CD14-positive monocyte (primary cell): ENCODE measurements around the gene SSR1. TPM values are rescaled to one million over a fixed set of nuclear protein-coding genes. Genes with fewer than 3 reads are reported as not detected.

Experiments used
- DNase-seq, 3 donors: peaks; one replicate each; pipeline ENCODE4 v3.0.0-alpha.2; 2011 to 2022
- H2AFZ ChIP-seq: 2 replicates; pipeline ENCODE4 v1.6.0; 2012; ENCODE audit warnings: mild to moderate bottlenecking, low read depth, low read length, inconsistent platforms; ENCODE audit not compliant: insufficient read depth, poor library complexity, severe bottlenecking
- H3K27ac ChIP-seq, 2 donors: 1 replicate in 1 of 2; 2 replicates in 1 of 2; pipeline ENCODE4 v1.5.1; 2012 to 2013; ENCODE audit warnings: low read length in 2 of 2, control low read depth in 1 of 2, inconsistent platforms in 1 of 2, low read depth in 1 of 2, mild to moderate bottlenecking in 1 of 2
- H3K27me3 ChIP-seq, 2 donors: one replicate each; pipeline versions ENCODE4 v1.6.0 to v1.6.1; 2011 to 2013; ENCODE audit warnings: low read length in 2 of 2; ENCODE audit not compliant: control insufficient read depth in 2 of 2, insufficient read depth in 2 of 2
- H3K36me3 ChIP-seq, 2 donors: replicated peaks in 1 of 2; 1 replicate in 1 of 2; 2 replicates in 1 of 2; pipeline versions ENCODE4 v1.5.1 to v1.6.1; 2012 to 2013; ENCODE audit warnings: low read length in 2 of 2, control low read depth in 1 of 2, inconsistent platforms in 1 of 2, mild to moderate bottlenecking in 1 of 2; ENCODE audit not compliant: insufficient read depth in 2 of 2, control insufficient read depth in 1 of 2
- H3K4me1 ChIP-seq, 2 donors: 1 replicate in 1 of 2; 2 replicates in 1 of 2; pipeline versions ENCODE4 v1.5.1 to v1.6.1; 2012 to 2013; ENCODE audit warnings: low read length in 2 of 2, control low read depth in 1 of 2, inconsistent platforms in 1 of 2, mild to moderate bottlenecking in 1 of 2, moderate library complexity in 1 of 2; ENCODE audit not compliant: insufficient read depth in 2 of 2, control insufficient read depth in 1 of 2
- H3K4me2 ChIP-seq: replicated peaks from 2 replicates; pipeline ENCODE3; 2012; ENCODE audit warnings: low read length, moderate library complexity, mild to moderate bottlenecking; ENCODE audit not compliant: poor library complexity, severe bottlenecking; ENCODE audit errors: extremely low read depth
- H3K4me3 ChIP-seq, 3 experiments: fragments of 200-600 bp in 1 of 3; sonication (generic) in 1 of 3; replicated peaks in 1 of 3; 1 replicate in 2 of 3; 2 replicates in 1 of 3; pipeline ENCODE4 v1.5.1; 2011 to 2013; ENCODE audit warnings: low read length in 3 of 3, mild to moderate bottlenecking in 3 of 3, control low read depth in 2 of 3, low read depth in 2 of 3, inconsistent platforms in 1 of 3, moderate library complexity in 1 of 3
- H3K79me2 ChIP-seq: 2 replicates; pipeline ENCODE4 v1.6.0; 2012; ENCODE audit warnings: mild to moderate bottlenecking, control low read depth, inconsistent platforms, low read length, moderate library complexity; ENCODE audit not compliant: insufficient read depth
- H3K9ac ChIP-seq: 2 replicates; pipeline ENCODE4 v1.6.0; 2017; ENCODE audit warnings: low read length, mild to moderate bottlenecking; ENCODE audit not compliant: insufficient read depth, poor library complexity, severe bottlenecking
- H3K9me3 ChIP-seq, 2 donors: replicated peaks in 1 of 2; 1 replicate in 1 of 2; 2 replicates in 1 of 2; pipeline versions ENCODE4 v1.5.1 to v1.6.1; 2012 to 2013; ENCODE audit warnings: low read length in 2 of 2, control low read depth in 1 of 2; ENCODE audit not compliant: control insufficient read depth in 1 of 2, insufficient read depth in 1 of 2
- H4K20me1 ChIP-seq: 2 replicates; pipeline ENCODE4 v1.6.0; 2012; ENCODE audit warnings: mild to moderate bottlenecking, low read length, control low read depth, moderate library complexity; ENCODE audit not compliant: insufficient read depth
- H3K27ac Mint-ChIP-seq, 7 donors: one replicate each; pipeline ENCODE4 v1.8.0; 2020; ENCODE audit warnings: mild to moderate bottlenecking in 7 of 7, mixed read lengths in 7 of 7, moderate library complexity in 6 of 7, inconsistent platforms in 2 of 7
- H3K27me3 Mint-ChIP-seq, 3 donors: one replicate each; pipeline ENCODE4 v1.8.0; 2021 to 2022; ENCODE audit warnings: low read depth in 3 of 3, mild to moderate bottlenecking in 3 of 3, mixed read lengths in 3 of 3, moderate library complexity in 3 of 3, inconsistent platforms in 1 of 3
- H3K36me3 Mint-ChIP-seq, 2 donors: one replicate each; pipeline ENCODE4 v1.8.0; 2020; ENCODE audit warnings: mixed read lengths in 2 of 2, inconsistent platforms in 1 of 2, mild to moderate bottlenecking in 1 of 2
- H3K4me1 Mint-ChIP-seq: one replicate; pipeline ENCODE4 v1.8.0; 2020; ENCODE audit warnings: mild to moderate bottlenecking, mixed read lengths
- H3K4me3 Mint-ChIP-seq, 2 donors: one replicate each; pipeline ENCODE4 v1.8.0; 2020; ENCODE audit warnings: mild to moderate bottlenecking in 2 of 2, mixed read lengths in 2 of 2, moderate library complexity in 1 of 2
- H3K9me3 Mint-ChIP-seq, 7 donors: one replicate each; pipeline ENCODE4 v1.8.0; 2020 to 2022; ENCODE audit warnings: mixed read lengths in 7 of 7, mild to moderate bottlenecking in 6 of 7, moderate library complexity in 6 of 7, inconsistent platforms in 2 of 7
- CTCF ChIP-seq: fragments of 200-600 bp; IDR thresholded peaks from one replicate; pipeline ENCODE4 v1.8.0; 2022; ENCODE audit warnings: antibody characterized with exemption, mild to moderate bottlenecking
- WGBS: methylation state at CpG from one replicate; pipeline ENCODE4 v1.1.5; 2013; ENCODE audit warnings: missing lambda C conversion rate; ENCODE audit not compliant: insufficient coverage; 5-methylcytosine and 5-hydroxymethylcytosine counted together
- intact Hi-C, 2 donors: fragments of 100-400 bp; cut with micrococcal nuclease; formaldehyde crosslinking; loops; one replicate each; pipeline versions ENCODE4 v1.15.0 to v1.15.1; 2023
- polyA plus RNA-seq, 3 donors: library from polyadenylated mRNA; depleted of rRNA in 1 of 3; unstranded in 2 of 3; stranded (reverse) in 1 of 3; fragments of 300-500 nt in 2 of 3; fragments of >200 nt in 1 of 3; fragmentation: Illumina TruSeq in 2 of 3; gene quantifications; 1 replicate in 2 of 3; 2 replicates in 1 of 3; pipeline ENCODE4 v1.2.3, GENCODE V29; 2012 to 2021

The SSR1 gene
- polyA plus RNA-seq, 3 donors = 59.1 to 302 (median 251) TPM

GRCh38 chr6:7309050-7309449 lies 3.9 kb downstream of the SSR1 start:
- H3K27me3 Mint-ChIP-seq = peaks cover 0 to 1% (median 0%) of the 10 kb centered on the region in 3 donors
- H3K9me3 Mint-ChIP-seq = no peaks in the 10 kb centered on the region
- H3K27me3 ChIP-seq = no peaks in the 10 kb centered on the region
- peaks cover 55 to 65% of the 10 kb centered on the region in 2 donors for H3K36me3 Mint-ChIP-seq
- no peak for TF ChIP-seq CTCF
- H3K4me3 Mint-ChIP-seq = no peak overlapping the region
- H3K4me3 ChIP-seq = no peak overlapping the region
- peaks cover 90% of the 10 kb centered on the region for H3K79me2 ChIP-seq
- intact Hi-C loops = no loop called here
- WGBS = 95% methylated on average over 4 of the region's 5 CpGs
- peaks cover 27 to 47% of the 10 kb centered on the region in 2 donors for H3K4me1 ChIP-seq
- H3K27ac ChIP-seq = peak overlapping the region in 1 of 2 donors; percentile 35
- no peak overlapping the region for H3K4me2 ChIP-seq
- H4K20me1 ChIP-seq = peaks cover 79% of the 10 kb centered on the region
- no peaks in the 10 kb centered on the region for H3K9me3 ChIP-seq
- H2AFZ ChIP-seq = no peak overlapping the region
- no peak for DNase-seq
- H3K9ac ChIP-seq = no peak overlapping the region
- peak overlapping the region in 6 of 7 donors; percentile 37 to 89 (median 65) for H3K27ac Mint-ChIP-seq
- peaks cover 52% of the 10 kb centered on the region for H3K4me1 Mint-ChIP-seq
- peaks cover 55 to 64% of the 10 kb centered on the region in 2 donors for H3K36me3 ChIP-seq

GRCh38 chr6:7307533-7307932 lies 5.5 kb downstream of the SSR1 start:
- Histone ChIP-seq H3K27ac (peak overlapping the region in 1 of 2 donors; percentile 59), H3K9ac (no peak overlapping the region), H4K20me1 (peaks cover 90% of the 10 kb centered on the region), H2AFZ (no peak overlapping the region), H3K27me3 (no peaks in the 10 kb centered on the region), H3K9me3 (no peaks in the 10 kb centered on the region), H3K4me3 (no peak overlapping the region), H3K4me1 (peaks cover 19 to 37% of the 10 kb centered on the region in 2 donors), H3K4me2 (no peak overlapping the region), H3K79me2 (peaks cover 99% of the 10 kb centered on the region), H3K36me3 (peaks cover 68 to 79% of the 10 kb centered on the region in 2 donors)
- DNase-seq = no peak
- 97% methylated on average over 3 of the region's 5 CpGs for WGBS
- peaks cover 44% of the 10 kb centered on the region for H3K4me1 Mint-ChIP-seq
- no peak overlapping the region for H3K4me3 Mint-ChIP-seq
- H3K27me3 Mint-ChIP-seq = no peaks in the 10 kb centered on the region
- no peaks in the 10 kb centered on the region for H3K9me3 Mint-ChIP-seq
- peaks cover 67 to 79% of the 10 kb centered on the region in 2 donors for H3K36me3 Mint-ChIP-seq
- intact Hi-C loops = no loop called here
- no peak for TF ChIP-seq CTCF
- peak overlapping the region in 4 of 7 donors; percentile 3 to 73 (median 42) for H3K27ac Mint-ChIP-seq
